NCI-H1694 (cell line): ENCODE measurements around the gene TFF3.

ENCODE experiments used
- DNase-seq: peaks from one replicate; lab custom pipeline; 2025; lab: John Stamatoyannopoulos, UW

Gene TFF3

GRCh38 chr21:42266971-42267556, 48.1 kb downstream of the TFF3 start:
- no peak for DNase-seq

- DNase-seq = no peak
These were observed 49.9 kb downstream of the TFF3 start for GRCh38 chr21:42265231-42265812.

- no peak for DNase-seq
These were observed 50.7 kb downstream of the TFF3 start for GRCh38 chr21:42264245-42265195.

GRCh38 chr21:42263591-42264131, 51.5 kb downstream of the TFF3 start:
- no peak for DNase-seq

- DNase-seq = no peak
These were observed 52.4 kb downstream of the TFF3 start for GRCh38 chr21:42262831-42263231.

- no peak for DNase-seq
These were observed 53.4 kb downstream of the TFF3 start for GRCh38 chr21:42261829-42262200.
